Vagina (tissue), 2 donors: ENCODE data around the gene MYO19. TPM values are rescaled to one million over a fixed set of nuclear protein-coding genes. Genes with fewer than 3 reads are reported as not detected.

Source experiments
- DNase-seq, 2 donors: peaks; one replicate each; pipeline ENCODE4 v3.0.0-alpha.2; 2017; ENCODE audit errors: extremely low spot score in 2 of 2
- H3K27ac ChIP-seq: fragments of 200-600 bp; sonication (generic); one replicate; pipeline ENCODE4 v1.5.1; 2019
- H3K27me3 ChIP-seq: fragments of 200-600 bp; sonication (generic); one replicate; pipeline ENCODE4 v1.5.1; 2019
- H3K36me3 ChIP-seq, 2 donors: fragments of 200-600 bp; sonication (generic); one replicate each; pipeline ENCODE4 v1.5.1; 2017 to 2019
- H3K4me1 ChIP-seq: fragments of 200-600 bp; sonication (generic); one replicate; pipeline ENCODE4 v1.5.1; 2019
- H3K4me3 ChIP-seq, 2 donors: fragments of 200-600 bp; sonication (generic); 1 replicate in 1 of 2; 2 replicates in 1 of 2; pipeline ENCODE4 v1.5.1; 2016 to 2019
- H3K9me3 ChIP-seq: fragments of 200-600 bp; sonication (generic); one replicate; pipeline ENCODE4 v1.5.1; 2019
- CTCF ChIP-seq, 3 experiments: fragments of 450-650 bp in 2 of 3; fragments of 200-600 bp in 1 of 3; sonication (generic) in 1 of 3; IDR thresholded peaks; one replicate each; pipeline ENCODE4 v1.5.1; 2017 to 2019; ENCODE audit warnings: antibody characterized with exemption in 3 of 3, mild to moderate bottlenecking in 2 of 3, moderate library complexity in 2 of 3
- POLR2A ChIP-seq, 2 donors: fragments of 450-650 bp; IDR thresholded peaks; one replicate each; pipeline ENCODE4 v1.6.1; 2017; ENCODE audit warnings: antibody characterized with exemption in 2 of 2, mild to moderate bottlenecking in 2 of 2, moderate library complexity in 2 of 2
- POLR2AphosphoS5 ChIP-seq, 2 donors: sonication (generic); formaldehyde crosslinking; IDR thresholded peaks; one replicate each; pipeline ENCODE4 v1.9.0; 2017; ENCODE audit warnings: antibody characterized with exemption in 2 of 2, mild to moderate bottlenecking in 2 of 2, low read depth in 1 of 2; ENCODE audit not compliant: insufficient read depth in 1 of 2
- intact Hi-C: fragments of 100-400 bp; cut with DNase I; formaldehyde crosslinking; loops from one replicate; pipeline ENCODE4 v1.15.1; 2023
- total RNA-seq: library from RNA; depleted of rRNA; stranded (reverse); fragments of >200 nt; gene quantifications from one replicate; pipeline ENCODE4 v1.2.3, GENCODE V29; 2016

MYO19 gene
- total RNA-seq, 1 donor from 2014 or later = 112 TPM

GRCh38 chr17:36544044-36544306 lies 9.3 kb upstream of the MYO19 start:
- Histone ChIP-seq H3K27me3 (no peaks in the 10 kb centered on the region), H3K27ac (peak overlapping the region; percentile 100), H3K9me3 (no peaks in the 10 kb centered on the region), H3K4me3 (peak overlapping the region; percentile 94 to 98), H3K36me3 (no peaks in the 10 kb centered on the region), H3K4me1 (peaks cover 45% of the 10 kb centered on the region)
- TF ChIP-seq POLR2A (IDR thresholded peaks at IDR 0.05) (no peak), POLR2AphosphoS5 (IDR thresholded peaks at IDR 0.05; ENCODE audit: insufficient read depth in 1 of 2, low read depth in 1 of 2) (no peak), CTCF (IDR thresholded peaks at IDR 0.05) (no peak)
- intact Hi-C loops = loop anchor here (10.0 kb wide), 1 partner anchor 51 kb away; the partner anchor contains the start of gene DHRS11
- DNase-seq = no peak

DNA sequence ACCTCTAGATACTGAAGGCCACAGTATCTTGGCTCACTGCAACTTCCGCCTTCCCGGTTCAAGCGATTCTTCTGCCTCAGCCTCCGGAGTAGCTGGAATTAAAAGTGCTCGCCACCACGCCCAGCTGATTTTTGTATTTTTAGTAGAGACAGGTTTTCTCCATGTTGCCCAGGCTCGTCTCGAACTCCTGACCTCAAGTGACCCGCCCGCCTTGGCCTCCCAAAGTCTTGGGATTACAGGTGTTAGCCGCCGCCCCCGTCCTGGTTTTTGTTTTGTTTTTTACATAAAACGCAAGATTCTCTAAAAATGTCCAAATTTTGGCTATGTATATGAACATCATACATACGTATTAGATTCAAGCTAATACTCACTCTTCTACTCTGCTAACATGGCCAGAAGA lies 8.1 kb upstream of the MYO19 start:
- Histone ChIP-seq H3K4me1 (peaks cover 33% of the 10 kb centered on the region), H3K36me3 (peaks cover 0 to under 1% of the 10 kb centered on the region in 2 donors), H3K27me3 (no peaks in the 10 kb centered on the region), H3K27ac (no peak overlapping the region), H3K9me3 (no peaks in the 10 kb centered on the region), H3K4me3 (no peak overlapping the region)
- DNase-seq = no peak
- intact Hi-C loops = loop anchor here (10.0 kb wide), 1 partner anchor 52 kb away; the partner anchor contains the start of gene DHRS11
- TF ChIP-seq POLR2A (IDR thresholded peaks at IDR 0.05) = no peak

- no peak for DNase-seq
- Histone ChIP-seq H3K4me1 (peaks cover 18% of the 10 kb centered on the region), H3K9me3 (no peaks in the 10 kb centered on the region), H3K27me3 (no peaks in the 10 kb centered on the region), H3K4me3 (no peak overlapping the region), H3K36me3 (peaks cover 0 to 6% of the 10 kb centered on the region in 2 donors), H3K27ac (no peak overlapping the region)
- intact Hi-C loops = loop anchor here (10.0 kb wide), 1 partner anchor 54 kb away; the partner anchor contains the start of gene DHRS11
- TF ChIP-seq CTCF (IDR thresholded peaks at IDR 0.05) = no peak
Measured at GRCh38 chr17:36540696-36541095, 6.0 kb upstream of the MYO19 start.

- Histone ChIP-seq H3K27ac (peak overlapping the region; percentile 91), H3K27me3 (no peaks in the 10 kb centered on the region), H3K36me3 (peaks cover 0 to 22% of the 10 kb centered on the region in 2 donors), H3K4me1 (peaks cover 27% of the 10 kb centered on the region), H3K9me3 (no peaks in the 10 kb centered on the region), H3K4me3 (peak overlapping the region; percentile 70 to 76)
- TF ChIP-seq POLR2A (IDR thresholded peaks at IDR 0.05) = no peak
- TF ChIP-seq POLR2AphosphoS5 (IDR thresholded peaks at IDR 0.05; ENCODE audit: insufficient read depth in 1 of 2, low read depth in 1 of 2) = no peak
- TF ChIP-seq CTCF (IDR thresholded peaks at IDR 0.05) = no peak
- intact Hi-C loops = no loop called here
- DNase-seq = no peak
Measured at GRCh38 chr17:36535669-36536081, 1.0 kb upstream of the MYO19 start.

DNA sequence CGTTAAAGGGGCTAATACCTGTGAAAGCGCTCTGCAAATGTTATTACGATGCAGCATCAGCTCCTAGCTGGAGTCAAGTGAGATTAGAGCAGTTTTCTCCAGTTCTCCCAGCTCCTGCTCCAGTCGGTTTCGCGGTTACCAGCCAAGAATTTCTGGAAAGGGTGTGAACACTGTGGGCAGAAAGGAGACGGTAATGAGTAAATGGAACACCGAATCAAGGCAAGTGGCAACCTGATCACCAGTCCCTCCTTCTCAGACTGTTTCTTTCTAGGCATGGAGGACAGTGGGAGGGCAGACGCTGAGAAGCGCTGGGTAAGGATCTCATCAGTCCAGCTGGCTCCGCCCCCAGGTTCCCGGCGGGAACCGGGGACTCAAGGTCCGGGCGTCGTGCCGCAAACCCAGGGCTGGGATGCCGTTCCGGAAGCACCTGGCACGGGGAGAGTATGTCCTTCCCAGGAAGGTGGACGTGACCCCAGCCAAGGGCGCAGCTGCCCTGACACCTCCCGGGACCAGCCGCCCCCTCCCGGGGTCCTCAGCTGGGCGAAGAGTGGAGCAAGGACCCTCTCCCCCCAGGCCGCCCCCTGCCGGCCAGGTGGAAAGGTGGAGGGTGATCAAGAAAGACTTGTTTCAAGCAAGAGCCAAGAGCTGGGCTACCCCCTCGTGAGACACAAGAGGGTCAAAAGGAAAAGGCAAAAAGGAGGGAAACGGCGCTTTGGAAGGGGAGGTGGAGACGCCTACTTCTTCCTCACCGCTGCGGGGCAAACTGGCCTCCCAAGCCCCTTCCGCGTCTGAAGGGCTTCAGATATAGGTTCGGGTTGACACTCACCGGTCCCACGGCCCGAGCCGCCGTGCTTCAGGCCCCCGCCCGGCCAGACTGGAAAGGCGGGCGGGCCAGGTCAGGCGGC lies 481 bp downstream of the MYO19 start:
- H3K9me3 ChIP-seq = no peaks in the 10 kb centered on the region
- H3K36me3 ChIP-seq = peaks cover 0 to 25% of the 10 kb centered on the region in 2 donors
- intact Hi-C loops = no loop called here
- peak overlapping the region; percentile 70 to 76 for H3K4me3 ChIP-seq
- H3K27me3 ChIP-seq = no peaks in the 10 kb centered on the region
- TF ChIP-seq CTCF (IDR thresholded peaks at IDR 0.05) = peak in 1 of 3 experiments; percentile 6
- TF ChIP-seq POLR2A (IDR thresholded peaks at IDR 0.05) = peak in 1 of 2 donors; percentile 29
- peak in 1 of 2 donors; percentile 62 for TF ChIP-seq POLR2AphosphoS5 (IDR thresholded peaks at IDR 0.05; ENCODE audit: insufficient read depth in 1 of 2, low read depth in 1 of 2)
- DNase-seq = no peak
- H3K27ac ChIP-seq = peak overlapping the region; percentile 91
- H3K4me1 ChIP-seq = peaks cover 27% of the 10 kb centered on the region
